Stromal cell of bone marrow (primary cell): ENCODE results near the gene SYCE3.
"Not testable (repeated sequence)": the region's sequence is repeated elsewhere in the genome, so short reads cannot be mapped to it uniquely, and the experiment has no call there.

Experiments used
- DNase-seq: peaks from one replicate; pipeline ENCODE4 v3.0.0-alpha.2; 2012; ENCODE audit warnings: low read depth

Gene SYCE3

GRCh38 chr22:50548921-50549790 is 13.6 kb downstream of the SYCE3 start:
- no peak for DNase-seq

- no peak for DNase-seq
These were observed 14.4 kb downstream of the SYCE3 start for GRCh38 chr22:50548040-50548920.

GRCh38 chr22:50547263-50547985 is 15.3 kb downstream of the SYCE3 start:
- no peak for DNase-seq

- no peak for DNase-seq
These were observed 16.1 kb downstream of the SYCE3 start for GRCh38 chr22:50546326-50547262.

- DNase-seq: no peak
These were observed 17.0 kb downstream of the SYCE3 start, which contains the start of gene KLHDC7B for GRCh38 chr22:50545522-50546325. TSS of gene KLHDC7B (plus strand) at chr22:50545899. CDS start at chr22:50546244, 345 bp downstream.

- DNase-seq: no peak
These were observed 17.9 kb downstream of the SYCE3 start for GRCh38 chr22:50544746-50545253.

GRCh38 chr22:50544078-50544745 is 18.5 kb downstream of the SYCE3 start:
- no peak for DNase-seq

- DNase-seq: no peak
These were observed 20.2 kb downstream of the SYCE3 start for GRCh38 chr22:50542416-50542927.

GRCh38 chr22:50541667-50542026 is 21.1 kb downstream of the SYCE3 start:
- DNase-seq: peak; percentile 90

GRCh38 chr22:50540381-50540780 is 22.3 kb downstream of the SYCE3 start:
- no peak for DNase-seq

- DNase-seq: no peak
These were observed 25.0 kb downstream of the SYCE3 start for GRCh38 chr22:50537765-50538164.

GRCh38 chr22:50536226-50536625 is 26.5 kb downstream of the SYCE3 start:
- no peak for DNase-seq

- DNase-seq: no peak
These were observed 27.6 kb downstream of the SYCE3 start for GRCh38 chr22:50535113-50535512.

GRCh38 chr22:50533856-50534711 is 28.6 kb downstream of the SYCE3 start:
- not testable (repeated sequence) for DNase-seq

GRCh38 chr22:50532824-50533796 is 29.6 kb downstream of the SYCE3 start:
- no peak for DNase-seq

- DNase-seq: peak; percentile 67
These were observed 30.6 kb downstream of the SYCE3 start for GRCh38 chr22:50531962-50532674.
